ENCODE data around the gene GDF2. TPM values are rescaled to one million over a fixed set of nuclear protein-coding genes. Genes with fewer than 3 reads are reported as not detected.

The GDF2 gene
- total RNA-seq, 1 donor from 2014 or later, result not detected

- H3K9me3 ChIP-seq, result no peaks in the 10 kb centered on the region
- no peaks in the 10 kb centered on the region for H3K36me3 ChIP-seq
- no peak for DNase-seq (ENCODE audit: extremely low spot score in 2 of 2)
- TF ChIP-seq, protein P1, sequence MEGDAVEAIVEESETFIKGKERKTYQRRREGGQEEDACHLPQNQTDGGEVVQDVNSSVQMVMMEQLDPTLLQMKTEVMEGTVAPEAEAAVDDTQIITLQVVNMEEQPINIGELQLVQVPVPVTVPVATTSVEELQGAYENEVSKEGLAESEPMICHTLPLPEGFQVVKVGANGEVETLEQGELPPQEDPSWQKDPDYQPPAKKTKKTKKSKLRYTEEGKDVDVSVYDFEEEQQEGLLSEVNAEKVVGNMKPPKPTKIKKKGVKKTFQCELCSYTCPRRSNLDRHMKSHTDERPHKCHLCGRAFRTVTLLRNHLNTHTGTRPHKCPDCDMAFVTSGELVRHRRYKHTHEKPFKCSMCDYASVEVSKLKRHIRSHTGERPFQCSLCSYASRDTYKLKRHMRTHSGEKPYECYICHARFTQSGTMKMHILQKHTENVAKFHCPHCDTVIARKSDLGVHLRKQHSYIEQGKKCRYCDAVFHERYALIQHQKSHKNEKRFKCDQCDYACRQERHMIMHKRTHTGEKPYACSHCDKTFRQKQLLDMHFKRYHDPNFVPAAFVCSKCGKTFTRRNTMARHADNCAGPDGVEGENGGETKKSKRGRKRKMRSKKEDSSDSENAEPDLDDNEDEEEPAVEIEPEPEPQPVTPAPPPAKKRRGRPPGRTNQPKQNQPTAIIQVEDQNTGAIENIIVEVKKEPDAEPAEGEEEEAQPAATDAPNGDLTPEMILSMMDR (IDR thresholded peaks at IDR 0.05), result no peak
- TF ChIP-seq POLR2AphosphoS5 (IDR thresholded peaks at IDR 0.05; ENCODE audit: insufficient read depth in 1 of 2, low read depth in 1 of 2) (no peak), POLR2A (IDR thresholded peaks at IDR 0.05) (no peak)
- H3K4me1 ChIP-seq, result no peaks in the 10 kb centered on the region
- H3K27ac ChIP-seq, result no peak overlapping the region
- H3K4me3 ChIP-seq, result no peak overlapping the region
- intact Hi-C loops (cut with DNase I), result no loop called here
- H3K27me3 ChIP-seq, result no peaks in the 10 kb centered on the region
Observed at GRCh38 chr10:47350671-47351640, 28.7 kb downstream of the GDF2 start.

- TF ChIP-seq POLR2AphosphoS5 (IDR thresholded peaks at IDR 0.05; ENCODE audit: insufficient read depth in 1 of 2, low read depth in 1 of 2), result no peak
- TF ChIP-seq POLR2A (IDR thresholded peaks at IDR 0.05), result no peak
- TF ChIP-seq, protein P1 (IDR thresholded peaks at IDR 0.05), result no peak
- no peaks in the 10 kb centered on the region for H3K27me3 ChIP-seq
- H3K9me3 ChIP-seq, result no peaks in the 10 kb centered on the region
- H3K27ac ChIP-seq, result no peak overlapping the region
- DNase-seq (ENCODE audit: extremely low spot score in 2 of 2), result no peak
- no peaks in the 10 kb centered on the region for H3K4me1 ChIP-seq
- intact Hi-C loops (cut with DNase I), result no loop called here
- H3K4me3 ChIP-seq, result no peak overlapping the region
- no peaks in the 10 kb centered on the region for H3K36me3 ChIP-seq
Observed at GRCh38 chr10:47351899-47352815, 29.9 kb downstream of the GDF2 start.

DNA sequence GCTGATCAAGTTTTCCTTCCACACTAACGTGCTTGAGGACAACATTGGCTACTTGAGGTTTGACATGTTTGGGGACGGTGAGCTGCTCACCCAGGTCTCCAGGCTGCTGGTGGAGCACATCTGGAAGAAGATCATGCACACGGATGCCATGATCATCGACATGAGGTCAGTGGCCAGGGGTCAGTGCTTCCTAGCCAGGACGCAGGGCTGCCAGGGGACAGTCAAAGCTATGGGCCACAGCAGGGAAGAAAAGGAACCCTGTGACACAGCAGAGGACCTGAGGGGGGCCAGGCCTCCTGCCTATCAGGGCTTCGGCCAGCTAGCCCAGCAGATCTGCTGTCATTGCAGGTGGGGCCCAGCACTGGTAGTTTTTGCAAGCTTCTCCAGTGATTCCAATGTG lies 31.1 kb downstream of the GDF2 start:
- Histone ChIP-seq H3K4me3 (no peak overlapping the region), H3K36me3 (no peaks in the 10 kb centered on the region), H3K27me3 (no peaks in the 10 kb centered on the region), H3K27ac (no peak overlapping the region), H3K4me1 (no peaks in the 10 kb centered on the region), H3K9me3 (no peaks in the 10 kb centered on the region)
- TF ChIP-seq POLR2A (IDR thresholded peaks at IDR 0.05), result no peak
- TF ChIP-seq, protein P1 (IDR thresholded peaks at IDR 0.05), result no peak
- no peak for TF ChIP-seq POLR2AphosphoS5 (IDR thresholded peaks at IDR 0.05; ENCODE audit: insufficient read depth in 1 of 2, low read depth in 1 of 2)
- DNase-seq (ENCODE audit: extremely low spot score in 2 of 2), result no peak
- intact Hi-C loops (cut with DNase I), result no loop called here

GRCh38 chr10:47354165-47354564 lies 31.9 kb downstream of the GDF2 start:
- DNase-seq (ENCODE audit: extremely low spot score in 2 of 2), result no peak
- Histone ChIP-seq H3K4me3 (no peak overlapping the region), H3K4me1 (no peaks in the 10 kb centered on the region), H3K9me3 (no peaks in the 10 kb centered on the region), H3K27ac (no peak overlapping the region), H3K27me3 (no peaks in the 10 kb centered on the region), H3K36me3 (no peaks in the 10 kb centered on the region)
- intact Hi-C loops (cut with DNase I), result no loop called here
- no peak for TF ChIP-seq POLR2AphosphoS5 (IDR thresholded peaks at IDR 0.05; ENCODE audit: insufficient read depth in 1 of 2, low read depth in 1 of 2)
- no peak for TF ChIP-seq POLR2A (IDR thresholded peaks at IDR 0.05)
- TF ChIP-seq, protein P1 (IDR thresholded peaks at IDR 0.05), result no peak

All from vagina (tissue), 2 donors.